ENCODE results near the gene SOX13. TPM values are rescaled to one million over a fixed set of nuclear protein-coding genes. Genes with fewer than 3 reads are reported as not detected.
A peak's percentile ranks its signal among the peaks of the same experiment; 100 is the strongest.

Gene SOX13
- total RNA-seq, 1 experiment from 2014 or later = 81.9 TPM

DNA sequence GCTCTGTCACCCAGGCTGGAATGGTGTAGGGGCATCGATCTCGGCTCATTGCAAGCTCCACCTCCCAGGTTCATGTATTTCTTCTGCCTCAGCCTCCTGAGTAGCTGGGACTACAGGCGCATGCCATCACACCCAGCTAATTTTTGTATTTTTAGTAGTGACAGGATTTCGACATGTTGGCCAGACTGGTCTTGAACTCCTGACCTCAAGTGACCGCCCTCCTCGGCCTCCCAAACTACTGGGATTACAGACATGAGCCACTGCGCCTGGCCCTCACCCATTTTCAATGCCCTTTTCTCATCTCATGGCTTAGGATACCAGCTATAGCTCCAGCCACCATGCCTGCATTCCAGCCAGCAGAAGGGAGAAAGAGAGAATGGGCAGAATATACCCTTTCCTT lies 12.9 kb upstream of the SOX13 start:
- Histone ChIP-seq H3K27ac (ENCODE audit: low read length) (no peak overlapping the region), H2AFZ (ENCODE audit: low read length) (no peak overlapping the region), H3K9ac (ENCODE audit: low read length) (no peak overlapping the region), H3K79me2 (ENCODE audit: low read length) (no peaks in the 10 kb centered on the region), H4K20me1 (ENCODE audit: low read length) (no peaks in the 10 kb centered on the region), H3K9me3 (ENCODE audit: low read length) (no peaks in the 10 kb centered on the region), H3K4me2 (ENCODE audit: low read length) (no peak overlapping the region), H3K4me1 (ENCODE audit: insufficient read depth, low read length) (peaks cover 32% of the 10 kb centered on the region), H3F3A (ENCODE audit: low read length, unreplicated experiment) (peaks cover 10% of the 10 kb centered on the region), H3K9me2 (replicated peaks; ENCODE audit: low read length) (no peaks in the 10 kb centered on the region), H3K27me3 (ENCODE audit: low read length) (no peaks in the 10 kb centered on the region), H3K4me3 (ENCODE audit: low read length) (no peak overlapping the region), H3K36me3 (ENCODE audit: low read depth, low read length) (no peaks in the 10 kb centered on the region)
- no peak for DNase-seq
- no TSS peak for BruUV-seq (replicated peaks)
- ATAC-seq = no peak
- ChIA-PET POLR2A (ENCODE audit: unreplicated experiment) (no interaction called here), CTCF (interaction anchor here (0.6 kb wide), 1 partner anchor 384 kb away, joined by 3 read pairs; no protein-coding TSS in a partner anchor)
- intact Hi-C loops (cut with micrococcal nuclease) = loop anchor here (5.0 kb wide), 3 partner anchors 173 to 263 kb away; partner anchors contain the start of genes ZBED6 and ZC3H11A
- TF ChIP-seq EZH2phosphoT487 (IDR thresholded peaks at IDR 0.05; ENCODE audit: borderline replicate concordance, low read length) (no peak), EZH2 (IDR thresholded peaks at IDR 0.05; ENCODE audit: low read length, unreplicated experiment) (no peak)
- TF ChIP-seq, protein P1, sequence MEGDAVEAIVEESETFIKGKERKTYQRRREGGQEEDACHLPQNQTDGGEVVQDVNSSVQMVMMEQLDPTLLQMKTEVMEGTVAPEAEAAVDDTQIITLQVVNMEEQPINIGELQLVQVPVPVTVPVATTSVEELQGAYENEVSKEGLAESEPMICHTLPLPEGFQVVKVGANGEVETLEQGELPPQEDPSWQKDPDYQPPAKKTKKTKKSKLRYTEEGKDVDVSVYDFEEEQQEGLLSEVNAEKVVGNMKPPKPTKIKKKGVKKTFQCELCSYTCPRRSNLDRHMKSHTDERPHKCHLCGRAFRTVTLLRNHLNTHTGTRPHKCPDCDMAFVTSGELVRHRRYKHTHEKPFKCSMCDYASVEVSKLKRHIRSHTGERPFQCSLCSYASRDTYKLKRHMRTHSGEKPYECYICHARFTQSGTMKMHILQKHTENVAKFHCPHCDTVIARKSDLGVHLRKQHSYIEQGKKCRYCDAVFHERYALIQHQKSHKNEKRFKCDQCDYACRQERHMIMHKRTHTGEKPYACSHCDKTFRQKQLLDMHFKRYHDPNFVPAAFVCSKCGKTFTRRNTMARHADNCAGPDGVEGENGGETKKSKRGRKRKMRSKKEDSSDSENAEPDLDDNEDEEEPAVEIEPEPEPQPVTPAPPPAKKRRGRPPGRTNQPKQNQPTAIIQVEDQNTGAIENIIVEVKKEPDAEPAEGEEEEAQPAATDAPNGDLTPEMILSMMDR (conservative IDR thresholded peaks at IDR 0.05; ENCODE audit: low read depth, low read length) = no peak

DNA sequence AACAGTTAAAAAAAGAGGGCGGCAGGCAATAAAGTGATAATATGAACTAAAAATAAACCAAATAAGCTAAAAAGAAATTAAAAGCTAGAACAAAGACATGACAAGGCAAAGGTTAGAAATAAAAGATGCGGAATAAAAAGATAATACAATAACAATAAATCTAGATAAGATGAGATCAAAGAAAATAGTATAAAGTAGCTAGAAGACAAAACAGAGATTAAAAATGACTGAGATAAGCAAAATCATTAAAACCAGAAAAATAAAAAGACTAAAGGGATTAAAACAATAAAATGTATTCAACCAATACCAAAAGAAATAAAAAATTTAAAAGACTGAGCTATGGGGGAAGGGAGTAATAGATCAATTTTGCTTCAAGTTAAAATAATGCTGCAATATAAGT lies 10.8 kb upstream of the SOX13 start:
- H4K20me1 ChIP-seq (ENCODE audit: low read length) = no peaks in the 10 kb centered on the region
- DNase-seq (no peak), ATAC-seq (no peak)
- H3K4me3 ChIP-seq (ENCODE audit: low read length) = no peak overlapping the region
- H3K36me3 ChIP-seq (ENCODE audit: low read depth, low read length) = no peaks in the 10 kb centered on the region
- BruUV-seq (replicated peaks) = no TSS peak
- no peaks in the 10 kb centered on the region for H3K9me2 ChIP-seq (replicated peaks; ENCODE audit: low read length)
- peaks cover 7% of the 10 kb centered on the region for H3F3A ChIP-seq (ENCODE audit: low read length, unreplicated experiment)
- no peaks in the 10 kb centered on the region for H3K9me3 ChIP-seq (ENCODE audit: low read length)
- H3K4me1 ChIP-seq (ENCODE audit: insufficient read depth, low read length) = peaks cover 20% of the 10 kb centered on the region
- H3K9ac ChIP-seq (ENCODE audit: low read length) = no peak overlapping the region
- POLR2A ChIA-PET (ENCODE audit: unreplicated experiment) = interaction anchor here (0.6 kb wide), 1 partner anchor 14 kb away, joined by 3 read pairs; no protein-coding TSS in a partner anchor
- H2AFZ ChIP-seq (ENCODE audit: low read length) = no peak overlapping the region
- no peak overlapping the region for H3K27ac ChIP-seq (ENCODE audit: low read length)
- no peaks in the 10 kb centered on the region for H3K79me2 ChIP-seq (ENCODE audit: low read length)
- TF ChIP-seq, protein P1 (conservative IDR thresholded peaks at IDR 0.05; ENCODE audit: low read depth, low read length) = no peak
- TF ChIP-seq EZH2 (IDR thresholded peaks at IDR 0.05; ENCODE audit: low read length, unreplicated experiment) (no peak), EZH2phosphoT487 (IDR thresholded peaks at IDR 0.05; ENCODE audit: borderline replicate concordance, low read length) (no peak)
- intact Hi-C loops (cut with micrococcal nuclease) = no loop called here
- CTCF ChIA-PET = interaction anchor here (0.7 kb wide), 1 partner anchor 18 kb away, joined by 3 read pairs; no protein-coding TSS in a partner anchor
- no peak overlapping the region for H3K4me2 ChIP-seq (ENCODE audit: low read length)
- H3K27me3 ChIP-seq (ENCODE audit: low read length) = no peaks in the 10 kb centered on the region

DNA sequence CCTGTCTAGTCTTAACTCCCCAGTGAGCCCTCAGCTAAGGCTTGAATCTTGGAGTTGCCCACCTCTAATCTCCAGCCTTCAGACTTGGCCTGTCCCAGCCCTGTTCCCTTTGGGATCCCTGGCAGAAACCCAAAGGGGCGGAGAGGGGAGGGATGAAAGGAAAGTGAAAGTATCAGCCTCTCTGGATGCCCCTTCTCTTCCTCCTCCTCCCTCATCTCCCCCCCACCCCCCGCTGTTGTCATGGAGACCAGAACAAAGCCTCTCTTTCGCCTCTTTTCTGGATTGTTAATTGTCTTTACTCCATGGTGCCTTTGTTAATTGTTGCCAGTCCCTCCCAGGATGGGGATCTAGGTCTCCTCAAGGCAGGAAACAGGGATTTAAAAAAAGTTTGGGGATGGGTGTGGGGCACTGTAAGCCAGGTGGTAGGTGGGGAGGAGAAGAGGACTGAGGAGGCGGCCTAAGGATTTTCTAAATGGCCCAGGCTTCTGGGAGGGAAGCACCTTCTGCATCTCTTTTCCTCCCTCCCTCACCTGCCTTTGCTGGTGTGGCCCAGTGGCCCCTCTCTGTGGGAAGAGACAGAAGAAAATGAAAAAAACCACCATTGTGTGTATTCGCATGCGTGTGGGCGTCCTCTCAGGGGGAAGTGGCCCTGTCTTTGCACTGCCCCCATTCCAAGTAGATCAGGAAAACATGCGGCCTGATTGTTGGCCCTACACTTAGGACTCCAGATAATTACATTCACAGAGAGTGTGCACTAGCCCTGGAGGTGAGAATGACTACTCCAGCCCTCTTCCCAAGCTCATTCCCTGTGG lies 7.5 kb upstream of the SOX13 start:
- no peaks in the 10 kb centered on the region for H4K20me1 ChIP-seq (ENCODE audit: low read length)
- ChIA-PET CTCF (no interaction called here), POLR2A (ENCODE audit: unreplicated experiment) (interaction anchor here (0.5 kb wide), 1 partner anchor 30 kb away, joined by 11 read pairs; no protein-coding TSS in a partner anchor)
- no peak for TF ChIP-seq EZH2phosphoT487 (IDR thresholded peaks at IDR 0.05; ENCODE audit: borderline replicate concordance, low read length)
- no peak for TF ChIP-seq EZH2 (IDR thresholded peaks at IDR 0.05; ENCODE audit: low read length, unreplicated experiment)
- TF ChIP-seq, protein P1 (conservative IDR thresholded peaks at IDR 0.05; ENCODE audit: low read depth, low read length) = no peak
- no peaks in the 10 kb centered on the region for H3K79me2 ChIP-seq (ENCODE audit: low read length)
- H3K4me3 ChIP-seq (ENCODE audit: low read length) = no peak overlapping the region
- BruUV-seq (replicated peaks) = no TSS peak
- H3K36me3 ChIP-seq (ENCODE audit: low read depth, low read length) = no peaks in the 10 kb centered on the region
- no peaks in the 10 kb centered on the region for H3F3A ChIP-seq (ENCODE audit: low read length, unreplicated experiment)
- H2AFZ ChIP-seq (ENCODE audit: low read length) = no peak overlapping the region
- no peaks in the 10 kb centered on the region for H3K9me3 ChIP-seq (ENCODE audit: low read length)
- H3K27me3 ChIP-seq (ENCODE audit: low read length) = no peaks in the 10 kb centered on the region
- no peaks in the 10 kb centered on the region for H3K9me2 ChIP-seq (replicated peaks; ENCODE audit: low read length)
- no peak for ATAC-seq
- H3K9ac ChIP-seq (ENCODE audit: low read length) = no peak overlapping the region
- H3K4me1 ChIP-seq (ENCODE audit: insufficient read depth, low read length) = no peaks in the 10 kb centered on the region
- peak; percentile 16 for DNase-seq
- no peak overlapping the region for H3K4me2 ChIP-seq (ENCODE audit: low read length)
- intact Hi-C loops (cut with micrococcal nuclease) = no loop called here
- no peak overlapping the region for H3K27ac ChIP-seq (ENCODE audit: low read length)

Data from PC-3 (cell line).